ENCODE data around the gene CDK14.

CDK14 gene

GRCh38 chr7:90617442-90617841 is 21.3 kb downstream of the CDK14 start:
- no peak for DNase-seq
- Histone ChIP-seq H3K36me3 (no peaks in the 10 kb centered on the region), H3K4me3 (ENCODE audit: low read depth, low read length) (no peak overlapping the region), H3K27me3 (ENCODE audit: insufficient read depth, low read depth, severe bottlenecking) (no peaks in the 10 kb centered on the region), H3K27ac (no peak overlapping the region), H3K9me3 (ENCODE audit: severe bottlenecking) (no peaks in the 10 kb centered on the region)
- no peak for TF ChIP-seq CTCF (IDR thresholded peaks at IDR 0.05; ENCODE audit: low read depth, low read length)

- Histone ChIP-seq H3K4me3 (ENCODE audit: low read depth, low read length) (no peak overlapping the region), H3K9me3 (ENCODE audit: severe bottlenecking) (no peaks in the 10 kb centered on the region), H3K36me3 (no peaks in the 10 kb centered on the region), H3K27ac (no peak overlapping the region), H3K27me3 (ENCODE audit: insufficient read depth, low read depth, severe bottlenecking) (no peaks in the 10 kb centered on the region)
- no peak for DNase-seq
- no peak for TF ChIP-seq CTCF (IDR thresholded peaks at IDR 0.05; ENCODE audit: low read depth, low read length)
These were observed 22.8 kb downstream of the CDK14 start for GRCh38 chr7:90618876-90619275.

- Histone ChIP-seq H3K27ac (no peak overlapping the region), H3K9me3 (ENCODE audit: severe bottlenecking) (no peaks in the 10 kb centered on the region), H3K4me3 (ENCODE audit: low read depth, low read length) (no peak overlapping the region), H3K36me3 (no peaks in the 10 kb centered on the region), H3K27me3 (ENCODE audit: insufficient read depth, low read depth, severe bottlenecking) (no peaks in the 10 kb centered on the region)
- TF ChIP-seq CTCF (IDR thresholded peaks at IDR 0.05; ENCODE audit: low read depth, low read length): no peak
- DNase-seq: no peak
These were observed 25.1 kb downstream of the CDK14 start for GRCh38 chr7:90621125-90621746.

GRCh38 chr7:90621747-90622140 is 25.6 kb downstream of the CDK14 start:
- no peaks in the 10 kb centered on the region for H3K27me3 ChIP-seq (ENCODE audit: insufficient read depth, low read depth, severe bottlenecking)
- no peaks in the 10 kb centered on the region for H3K9me3 ChIP-seq (ENCODE audit: severe bottlenecking)
- TF ChIP-seq CTCF (IDR thresholded peaks at IDR 0.05; ENCODE audit: low read depth, low read length): no peak
- H3K36me3 ChIP-seq: no peaks in the 10 kb centered on the region
- H3K4me3 ChIP-seq (ENCODE audit: low read depth, low read length): no peak overlapping the region
- DNase-seq: no peak
- H3K27ac ChIP-seq: no peak overlapping the region

GRCh38 chr7:90622670-90623069 is 26.5 kb downstream of the CDK14 start:
- no peaks in the 10 kb centered on the region for H3K36me3 ChIP-seq
- no peak for DNase-seq
- no peak for TF ChIP-seq CTCF (IDR thresholded peaks at IDR 0.05; ENCODE audit: low read depth, low read length)
- H3K27me3 ChIP-seq (ENCODE audit: insufficient read depth, low read depth, severe bottlenecking): no peaks in the 10 kb centered on the region
- no peaks in the 10 kb centered on the region for H3K9me3 ChIP-seq (ENCODE audit: severe bottlenecking)
- no peak overlapping the region for H3K27ac ChIP-seq
- no peak overlapping the region for H3K4me3 ChIP-seq (ENCODE audit: low read depth, low read length)
